ENCODE data around the gene PDE6A. TPM values are rescaled to one million over a fixed set of nuclear protein-coding genes. Genes with fewer than 3 reads are reported as not detected.
A peak's percentile ranks its signal among the peaks of the same experiment; 100 is the strongest.
"Not testable (repeated sequence)": the region's sequence is repeated elsewhere in the genome, so short reads cannot be mapped to it uniquely, and the experiment has no call there.

The PDE6A gene
- total and polyA plus RNA-seq, 2 experiments from 2014 or later: 3.6 to 3.9 TPM

- Histone ChIP-seq H3K4me2 (no peak overlapping the region), H3K9me3 (ENCODE audit: low read depth) (no peaks in the 10 kb centered on the region), H3K27ac (no peak overlapping the region), H3K79me2 (no peaks in the 10 kb centered on the region), H3K4me1 (ENCODE audit: insufficient read depth) (peaks cover 15% of the 10 kb centered on the region), H3K27me3 (no peaks in the 10 kb centered on the region), H2AFZ (no peak overlapping the region), H4K20me1 (ENCODE audit: insufficient read depth, poor library complexity, severe bottlenecking) (no peaks in the 10 kb centered on the region), H3K36me3 (replicated peaks; ENCODE audit: insufficient read depth, low read depth) (no peaks in the 10 kb centered on the region), H3K4me3 (no peak overlapping the region), H3K9me2 (replicated peaks; ENCODE audit: insufficient read depth) (no peaks in the 10 kb centered on the region)
- 93% methylated on average over 4 of the region's 4 CpGs for WGBS (ENCODE audit: low lambda C conversion rate, missing lambda C conversion rate)
- DNase-seq (ENCODE audit: low spot score): no peak
- TF ChIP-seq EZH2phosphoT487 (IDR thresholded peaks at IDR 0.05; ENCODE audit: low read depth, severe bottlenecking, unreplicated experiment): no peak
- no peak for TF ChIP-seq CTCF (IDR thresholded peaks at IDR 0.05; ENCODE audit: poor library complexity)
- no peak for TF ChIP-seq EZH2 (IDR thresholded peaks at IDR 0.05; ENCODE audit: borderline replicate concordance)
Observed at GRCh38 chr5:149881874-149882273, 62.7 kb downstream of the PDE6A start.

- no peak for DNase-seq (ENCODE audit: low spot score)
- no peak for TF ChIP-seq EZH2 (IDR thresholded peaks at IDR 0.05; ENCODE audit: borderline replicate concordance)
- H3K9me3 ChIP-seq (ENCODE audit: low read depth): no peaks in the 10 kb centered on the region
- no peak overlapping the region for H2AFZ ChIP-seq
- H3K9me2 ChIP-seq (replicated peaks; ENCODE audit: insufficient read depth): no peaks in the 10 kb centered on the region
- no peak overlapping the region for H3K4me3 ChIP-seq
- no peaks in the 10 kb centered on the region for H3K79me2 ChIP-seq
- H3K4me1 ChIP-seq (ENCODE audit: insufficient read depth): peaks cover 9% of the 10 kb centered on the region
- no peaks in the 10 kb centered on the region for H3K36me3 ChIP-seq (replicated peaks; ENCODE audit: insufficient read depth, low read depth)
- no peak overlapping the region for H3K4me2 ChIP-seq
- no peaks in the 10 kb centered on the region for H3K27me3 ChIP-seq
- H4K20me1 ChIP-seq (ENCODE audit: insufficient read depth, poor library complexity, severe bottlenecking): no peaks in the 10 kb centered on the region
- H3K27ac ChIP-seq: no peak overlapping the region
- WGBS (ENCODE audit: low lambda C conversion rate, missing lambda C conversion rate): 92% methylated on average over 4 of the region's 4 CpGs
Observed at GRCh38 chr5:149881069-149881622, 63.4 kb downstream of the PDE6A start.

DNA sequence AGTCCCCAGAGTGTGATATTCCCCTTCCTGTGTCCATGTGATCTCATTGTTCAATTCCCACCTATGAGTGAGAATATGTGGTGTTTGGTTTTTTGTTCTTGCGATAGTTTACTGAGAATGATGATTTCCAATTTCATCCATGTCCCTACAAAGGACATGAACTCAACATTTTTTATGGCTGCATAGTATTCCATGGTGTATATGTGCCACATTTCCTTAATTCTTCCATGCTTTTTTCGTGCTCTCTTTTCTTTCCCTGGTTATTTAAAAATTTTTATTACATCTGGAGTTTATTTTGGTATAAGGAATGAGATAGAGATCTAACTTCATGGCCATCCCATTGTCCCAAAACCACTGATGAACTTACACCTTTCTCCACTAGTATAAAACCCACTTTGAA is 65.0 kb downstream of the PDE6A start:
- not testable (repeated sequence) for H4K20me1 ChIP-seq (ENCODE audit: insufficient read depth, poor library complexity, severe bottlenecking); H3K4me1 ChIP-seq (ENCODE audit: insufficient read depth); H3K79me2 ChIP-seq; H3K4me3 ChIP-seq; H3K27ac ChIP-seq; H3K9me3 ChIP-seq (ENCODE audit: low read depth); H2AFZ ChIP-seq; H3K36me3 ChIP-seq (replicated peaks; ENCODE audit: insufficient read depth, low read depth); H3K27me3 ChIP-seq; H3K4me2 ChIP-seq; DNase-seq (ENCODE audit: low spot score); H3K9me2 ChIP-seq (replicated peaks; ENCODE audit: insufficient read depth)
- 89% methylated on average over 2 of the region's 2 CpGs for WGBS (ENCODE audit: low lambda C conversion rate, missing lambda C conversion rate)

DNA sequence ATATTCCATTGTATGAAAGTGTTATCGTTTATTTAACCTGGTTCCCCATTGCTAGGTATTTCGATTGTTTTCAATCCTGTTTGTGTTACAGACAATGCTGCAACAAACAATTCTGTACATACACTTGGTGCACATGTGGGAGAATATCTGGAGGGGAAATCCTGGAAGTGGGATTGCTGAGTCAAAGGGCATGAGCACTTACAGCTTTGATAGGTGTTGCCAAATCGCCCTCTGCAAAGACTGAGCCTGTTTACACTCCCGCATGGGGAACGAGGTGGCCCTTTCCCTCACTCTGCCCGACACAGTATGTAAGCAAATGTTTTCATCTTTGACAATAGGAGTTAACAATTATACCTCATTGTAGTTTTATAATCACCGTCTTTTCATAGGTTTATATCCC is 66.2 kb downstream of the PDE6A start:
- Histone ChIP-seq H3K4me2 (peak overlapping the region; percentile 49), H4K20me1 (ENCODE audit: insufficient read depth, poor library complexity, severe bottlenecking) (no peaks in the 10 kb centered on the region)
- TF ChIP-seq EZH2 (IDR thresholded peaks at IDR 0.05; ENCODE audit: borderline replicate concordance): no peak
- TF ChIP-seq EZH2phosphoT487 (IDR thresholded peaks at IDR 0.05; ENCODE audit: low read depth, severe bottlenecking, unreplicated experiment): no peak
- TF ChIP-seq CTCF (IDR thresholded peaks at IDR 0.05; ENCODE audit: poor library complexity): no peak

More for the DNA sequence above, 66.2 kb downstream of the PDE6A start:
- no peaks in the 10 kb centered on the region for H3K9me2 ChIP-seq (replicated peaks; ENCODE audit: insufficient read depth)
- H3K4me3 ChIP-seq: no peak overlapping the region
- DNase-seq (ENCODE audit: low spot score): no peak
- whole genome bisulfite sequencing (ENCODE audit: low lambda C conversion rate, missing lambda C conversion rate): 44% methylated on average over 7 of the region's 7 CpGs
- no peaks in the 10 kb centered on the region for H3K79me2 ChIP-seq
- H3K4me1 ChIP-seq (ENCODE audit: insufficient read depth): no peaks in the 10 kb centered on the region
- H3K27me3 ChIP-seq: no peaks in the 10 kb centered on the region
- H3K27ac ChIP-seq: no peak overlapping the region
- no peaks in the 10 kb centered on the region for H3K36me3 ChIP-seq (replicated peaks; ENCODE audit: insufficient read depth, low read depth)
- no peaks in the 10 kb centered on the region for H3K9me3 ChIP-seq (ENCODE audit: low read depth)
- H2AFZ ChIP-seq: peak overlapping the region; percentile 4

All from hepatocyte (in vitro differentiated cells).